SU-DHL-6 (cell line): Measurements from ENCODE around the gene GRB10.

Experiments
- H2AFZ ChIP-seq: fragments of 200-600 bp; sonication (generic); 2 replicates; pipeline ENCODE4 v1.6.1; 2014; ENCODE audit warnings: low read depth, mild to moderate bottlenecking, moderate library complexity, mixed read lengths, antibody characterized with exemption, low read length; ENCODE audit not compliant: severe bottlenecking
- H3F3A ChIP-seq: fragments of 200-600 bp; shearing (Covaris generic); 2 replicates; pipeline ENCODE4 v1.6.0; 2016; ENCODE audit warnings: antibody characterized with exemption, mild to moderate bottlenecking; ENCODE audit not compliant: insufficient read depth
- H3K27ac ChIP-seq: fragments of 200-600 bp; sonication (generic); 2 replicates; pipeline ENCODE4 v1.5.1; 2016; ENCODE audit warnings: low read depth, mild to moderate bottlenecking, low read length, moderate library complexity, mixed read lengths
- H3K27me3 ChIP-seq: fragments of 200-600 bp; sonication (generic), shearing (Covaris generic); 2 replicates; pipeline ENCODE4 v1.6.0; 2014; ENCODE audit warnings: mild to moderate bottlenecking, low read length
- H3K36me3 ChIP-seq: fragments of 200-600 bp; sonication (generic); 2 replicates; pipeline ENCODE4 v1.6.1; 2014; ENCODE audit warnings: mild to moderate bottlenecking, low read length, mixed read lengths
- H3K4me2 ChIP-seq: fragments of 300-600, 200-600 bp; shearing (Covaris generic), sonication (generic); 2 replicates; pipeline ENCODE4 v1.6.0; 2014; ENCODE audit warnings: low read length, low read depth, mild to moderate bottlenecking; ENCODE audit not compliant: poor library complexity, severe bottlenecking
- H3K4me3 ChIP-seq: fragments of 200-600 bp; sonication (generic); 2 replicates; pipeline ENCODE4 v1.5.1; 2014; ENCODE audit warnings: antibody characterized with exemption, low read length, mild to moderate bottlenecking, mixed read lengths; ENCODE audit not compliant: insufficient read depth, poor library complexity, severe bottlenecking
- H3K79me2 ChIP-seq: fragments of 200-600 bp; sonication (generic); 2 replicates; pipeline ENCODE4 v1.6.1; 2014; ENCODE audit warnings: mild to moderate bottlenecking, low read length, moderate library complexity; ENCODE audit not compliant: insufficient read depth
- H3K9ac ChIP-seq: fragments of 200-600 bp; sonication (generic); 2 replicates; pipeline ENCODE4 v1.7.0; 2014; ENCODE audit warnings: mild to moderate bottlenecking, low read length
- H3K9me2 ChIP-seq: fragments of 200-600 bp; sonication (generic); replicated peaks from 2 replicates; pipeline ENCODE4 v1.6.1; 2014; ENCODE audit warnings: low read length; ENCODE audit not compliant: insufficient read depth
- H3K9me3 ChIP-seq: fragments of 200-600 bp; sonication (generic); 2 replicates; pipeline ENCODE4 v1.6.1; 2014; ENCODE audit warnings: low read length, mixed read lengths; ENCODE audit not compliant: insufficient read depth
- H4K20me1 ChIP-seq: fragments of 200-600 bp; sonication (generic); 2 replicates; pipeline ENCODE4 v1.6.1; 2014; ENCODE audit warnings: low read depth, mild to moderate bottlenecking, antibody characterized with exemption, low read length, moderate library complexity, mixed read lengths
- CTCF ChIP-seq: fragments of 200-600 bp; sonication (generic); IDR thresholded peaks from one replicate; pipeline ENCODE4 v1.5.1; 2017; ENCODE audit warnings: antibody characterized with exemption, mild to moderate bottlenecking, low read length, moderate library complexity; ENCODE audit not compliant: insufficient read depth, poor library complexity, severe bottlenecking
- EZH2phosphoT487 ChIP-seq: fragments of 200-600 bp; sonication (generic), shearing (Covaris generic); conservative IDR thresholded peaks from 2 replicates; pipeline ENCODE4 v1.6.1; 2018; ENCODE audit warnings: mild to moderate bottlenecking, antibody characterized with exemption, low read length, moderate library complexity, mixed read lengths

GRB10 gene

GRCh38 chr7:50714857-50715256, 67.8 kb downstream of the GRB10 start:
- Histone ChIP-seq H3K79me2 (no peaks in the 10 kb centered on the region), H2AFZ (no peak overlapping the region), H3K9me2 (no peaks in the 10 kb centered on the region), H3K36me3 (no peaks in the 10 kb centered on the region), H3K4me2 (no peak overlapping the region), H4K20me1 (no peaks in the 10 kb centered on the region), H3K4me3 (no peak overlapping the region), H3K27ac (no peak overlapping the region), H3F3A (no peaks in the 10 kb centered on the region), H3K9me3 (no peaks in the 10 kb centered on the region), H3K27me3 (no peaks in the 10 kb centered on the region), H3K9ac (no peak overlapping the region)
- TF ChIP-seq EZH2phosphoT487 (no peak), CTCF (no peak)

- H3K79me2 ChIP-seq: no peaks in the 10 kb centered on the region
Observed at GRCh38 chr7:50713123-50713965, 69.4 kb downstream of the GRB10 start.

GRCh38 chr7:50712252-50713122, 70.2 kb downstream of the GRB10 start:
- Histone ChIP-seq H3K79me2 (no peaks in the 10 kb centered on the region), H3K4me3 (no peak overlapping the region), H4K20me1 (no peaks in the 10 kb centered on the region), H2AFZ (no peak overlapping the region), H3K9me2 (no peaks in the 10 kb centered on the region), H3K36me3 (no peaks in the 10 kb centered on the region), H3K27me3 (no peaks in the 10 kb centered on the region), H3K9me3 (no peaks in the 10 kb centered on the region), H3K9ac (no peak overlapping the region), H3K4me2 (no peak overlapping the region), H3K27ac (no peak overlapping the region), H3F3A (no peaks in the 10 kb centered on the region)
- TF ChIP-seq EZH2phosphoT487: no peak
- no peak for TF ChIP-seq CTCF

More at GRCh38 chr7:50713123-50713965, 69.4 kb downstream of the GRB10 start:
- Histone ChIP-seq H3K36me3 (no peaks in the 10 kb centered on the region), H3F3A (no peaks in the 10 kb centered on the region), H2AFZ (no peak overlapping the region), H3K27ac (no peak overlapping the region), H3K9me2 (no peaks in the 10 kb centered on the region), H3K4me2 (no peak overlapping the region), H3K4me3 (no peak overlapping the region), H3K9ac (no peak overlapping the region), H3K27me3 (no peaks in the 10 kb centered on the region), H4K20me1 (no peaks in the 10 kb centered on the region), H3K9me3 (no peaks in the 10 kb centered on the region)
- TF ChIP-seq CTCF (no peak), EZH2phosphoT487 (no peak)
